GM18868 (cell line): ENCODE results near the gene BDH1.
"Not testable (repeated sequence)": the region's sequence is repeated elsewhere in the genome, so short reads cannot be mapped to it uniquely, and the experiment has no call there.

ENCODE experiments used
- ATAC-seq: cut with Tn5 transposase; IDR thresholded peaks from one replicate; pipeline ENCODE4 v1.9.1; 2021; ENCODE audit warnings: mild to moderate bottlenecking, moderate library complexity; ENCODE audit not compliant: unreplicated experiment

BDH1 gene

DNA sequence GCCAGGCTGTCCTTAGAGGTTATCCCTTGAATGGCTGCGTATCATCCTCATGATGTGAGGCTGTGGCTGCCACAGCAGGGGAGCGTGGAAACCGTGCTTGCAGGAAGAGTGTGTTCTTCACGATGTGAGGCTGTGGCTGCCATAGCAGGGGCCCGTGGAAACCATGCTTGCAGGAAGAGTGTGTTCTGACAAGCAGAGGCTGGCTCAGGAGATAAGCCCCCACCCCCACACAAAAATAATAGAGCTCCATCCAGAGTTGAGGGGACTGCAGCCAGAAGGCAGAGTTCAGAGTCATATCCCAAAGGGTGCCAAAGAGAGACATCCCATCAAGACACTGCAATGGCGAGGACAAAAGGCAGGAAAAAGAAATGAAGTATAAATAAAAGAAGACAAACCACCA is 22.6 kb upstream of the BDH1 start:
- ATAC-seq = no peak

DNA sequence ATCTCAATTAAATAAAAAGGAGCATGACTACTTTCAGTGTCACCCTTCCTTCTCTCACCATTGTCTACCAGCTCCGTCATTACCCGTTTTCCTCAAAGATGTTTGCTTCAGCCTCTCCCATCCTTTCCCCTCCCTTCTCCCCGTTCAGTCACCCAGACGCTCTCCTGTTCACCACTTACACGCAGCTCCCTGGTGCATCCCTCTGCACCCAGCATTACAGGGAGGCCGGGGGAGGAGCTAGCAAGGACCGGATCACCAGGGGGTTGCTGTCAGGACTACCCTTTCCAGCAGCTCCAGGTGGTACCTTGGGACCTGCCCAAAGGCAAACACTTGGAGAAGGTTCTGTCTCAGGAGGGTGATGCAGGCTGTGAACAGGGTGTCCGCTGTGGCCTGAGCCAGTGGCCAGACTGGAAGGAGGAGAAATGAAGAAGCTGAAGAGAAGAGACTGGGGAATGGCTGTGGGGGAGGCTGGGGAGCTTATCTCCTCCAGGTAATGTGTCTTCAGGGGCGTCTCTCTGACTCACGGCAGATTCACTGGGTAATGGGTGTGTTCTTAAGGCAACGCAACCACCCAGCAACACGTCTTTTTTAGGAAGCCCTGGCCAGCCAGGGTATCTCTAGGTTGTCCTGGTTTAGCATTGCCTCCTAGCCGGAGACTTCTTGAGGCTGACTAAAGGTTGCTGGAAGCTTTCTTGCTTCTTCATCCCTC is 21.8 kb upstream of the BDH1 start:
- ATAC-seq = no peak

DNA sequence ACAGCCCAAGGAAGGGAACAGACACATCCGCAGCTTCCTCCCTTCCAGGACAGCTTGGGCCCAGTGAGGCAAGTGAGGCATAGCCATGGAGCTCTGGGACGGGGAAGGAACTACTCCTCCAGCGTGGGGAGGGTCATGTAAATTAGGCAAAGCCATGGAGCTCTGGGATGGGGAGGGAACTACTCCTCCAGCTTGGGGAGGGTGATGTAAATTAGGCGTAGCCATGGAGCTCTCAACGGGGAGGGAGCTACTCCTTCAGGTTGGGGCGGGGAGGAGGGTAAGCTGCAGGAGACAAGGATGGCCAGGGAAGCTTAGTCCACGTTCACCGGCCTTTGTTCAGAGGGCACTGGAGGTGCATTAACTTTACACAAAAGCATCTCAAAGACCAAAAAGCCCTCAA is 21.1 kb upstream of the BDH1 start:
- no peak for ATAC-seq

DNA sequence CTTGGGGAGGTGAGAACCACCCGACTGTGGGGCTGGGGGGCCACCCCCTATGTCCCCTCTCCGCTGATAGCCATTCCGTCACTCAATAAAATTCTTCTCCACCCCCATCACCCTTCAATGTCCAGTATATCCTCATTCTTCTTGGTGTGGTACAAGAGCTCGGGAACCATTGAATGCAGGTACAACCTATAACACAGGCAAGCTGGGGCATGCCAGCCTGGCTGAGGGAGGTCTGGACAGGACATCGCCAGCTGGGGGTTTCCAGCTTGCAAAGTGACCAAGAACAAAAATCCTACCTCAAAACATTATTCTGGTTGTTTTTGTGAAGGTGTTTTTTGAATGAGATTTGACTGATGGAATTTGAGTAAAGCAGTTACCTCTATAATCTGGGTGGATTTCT is 19.6 kb upstream of the BDH1 start:
- ATAC-seq = no peak

DNA sequence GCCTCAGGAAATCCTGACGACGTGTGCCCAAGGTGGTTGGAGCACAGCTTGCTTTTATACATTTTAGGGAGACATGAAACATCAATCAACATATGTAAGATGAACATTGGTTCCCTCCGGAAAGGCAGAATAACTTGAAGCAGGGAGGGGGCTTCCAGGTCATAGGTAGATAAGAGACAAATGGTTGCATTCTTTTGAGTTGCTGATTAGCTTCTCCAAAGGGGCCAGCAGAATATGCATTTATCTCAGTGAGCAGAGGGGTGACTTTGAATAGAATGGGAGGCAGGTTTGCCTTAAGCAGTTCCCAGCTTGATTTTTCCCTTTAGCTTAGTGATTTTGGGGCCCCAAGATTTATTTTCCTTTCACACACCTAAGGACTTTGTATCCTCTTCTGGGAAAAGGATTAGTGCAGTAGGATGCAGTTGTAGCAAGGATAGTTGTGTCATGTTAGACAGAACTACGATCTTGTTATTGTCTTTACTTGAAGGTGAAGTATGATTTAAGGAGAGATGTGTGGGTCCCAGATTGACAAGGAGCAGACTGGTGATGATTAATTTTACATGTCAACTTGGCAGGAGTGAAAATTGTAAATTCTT is 18.7 kb upstream of the BDH1 start:
- not testable (repeated sequence) for ATAC-seq

DNA sequence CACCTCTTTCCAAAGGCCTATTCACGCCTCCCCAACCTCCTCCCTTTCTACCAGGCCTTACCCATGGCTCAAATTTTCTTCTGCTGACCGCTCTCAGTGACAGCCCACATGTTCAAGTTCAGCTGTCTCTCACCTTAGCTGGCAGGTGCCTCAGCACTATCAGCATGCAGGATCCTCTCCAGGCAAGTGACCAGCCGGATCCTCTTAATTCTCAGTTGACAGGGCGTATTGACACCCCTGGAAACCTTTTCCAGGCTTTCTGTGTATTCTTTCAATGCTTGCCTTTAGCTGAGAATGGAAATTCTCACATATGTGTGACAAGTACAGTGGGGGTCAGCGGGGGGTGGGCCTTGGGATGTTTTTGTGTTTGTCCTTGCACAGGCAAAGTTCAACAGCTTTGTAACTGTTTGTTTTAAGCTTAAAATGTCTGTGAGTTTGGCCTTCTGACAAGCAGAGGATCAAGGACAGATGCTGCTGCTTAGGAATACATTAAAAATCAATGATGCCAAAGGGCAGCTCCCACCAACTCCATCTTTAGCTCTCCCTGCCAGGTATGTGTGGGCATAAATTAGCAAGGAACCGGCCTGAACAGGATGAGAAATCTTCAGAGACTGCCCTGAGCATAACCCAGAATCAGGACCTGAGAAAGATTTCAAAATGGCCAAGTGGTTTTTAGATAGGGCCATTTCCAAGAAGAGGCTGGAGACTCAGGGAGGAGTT is 17.4 kb upstream of the BDH1 start:
- ATAC-seq = no peak

DNA sequence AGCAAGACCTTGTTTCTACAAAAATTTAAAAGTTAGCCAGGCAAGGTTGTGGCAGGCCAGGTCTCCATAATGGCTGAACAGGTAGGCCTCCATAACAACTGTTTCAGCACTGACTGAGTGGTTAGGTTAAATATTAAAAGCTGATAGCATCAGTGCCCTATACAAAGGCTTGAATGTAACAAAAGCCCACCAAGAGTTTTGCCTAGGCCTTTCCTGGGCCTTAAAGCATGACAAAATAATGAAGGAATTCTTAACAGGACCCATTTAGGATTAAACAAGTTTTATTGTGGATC is 16.1 kb upstream of the BDH1 start:
- ATAC-seq = not testable (repeated sequence)

DNA sequence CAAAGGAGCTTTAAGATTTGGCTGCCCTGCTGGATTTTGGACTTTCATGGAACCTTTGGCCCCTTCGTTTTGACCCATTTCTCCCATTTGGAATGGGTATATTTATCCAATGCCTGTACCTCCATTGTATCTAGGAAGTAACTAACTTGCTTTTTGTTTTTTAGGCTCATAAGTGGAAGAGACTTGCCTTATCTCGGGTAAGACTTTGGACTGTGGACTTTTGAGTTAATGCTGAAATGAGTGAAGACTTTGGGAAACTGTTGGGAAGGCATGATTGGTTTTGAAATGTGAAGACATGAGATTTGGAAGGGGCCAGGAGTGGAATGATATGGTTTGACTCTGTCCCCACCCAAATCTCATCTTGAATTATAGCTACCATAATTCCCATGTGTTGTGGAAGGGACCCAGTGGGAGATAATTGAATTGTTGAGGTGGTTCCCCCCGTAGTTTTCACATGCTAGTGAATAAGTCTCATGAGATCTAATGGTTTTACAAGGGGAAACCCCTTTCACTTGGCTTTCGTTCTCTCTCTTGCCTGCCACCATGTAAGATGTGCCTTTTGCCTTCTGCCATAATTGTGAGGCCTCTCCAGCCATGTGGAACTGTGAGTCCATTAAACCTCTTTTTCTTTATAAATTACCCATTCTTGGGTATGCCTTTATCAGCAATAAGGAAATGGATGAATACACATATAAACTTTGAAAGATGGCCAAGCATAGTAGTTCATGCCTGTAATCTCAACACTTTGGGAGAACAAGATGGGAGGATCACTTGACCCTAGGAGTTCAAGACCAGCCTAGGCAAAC is 15.5 kb upstream of the BDH1 start:
- ATAC-seq = not testable (repeated sequence)

DNA sequence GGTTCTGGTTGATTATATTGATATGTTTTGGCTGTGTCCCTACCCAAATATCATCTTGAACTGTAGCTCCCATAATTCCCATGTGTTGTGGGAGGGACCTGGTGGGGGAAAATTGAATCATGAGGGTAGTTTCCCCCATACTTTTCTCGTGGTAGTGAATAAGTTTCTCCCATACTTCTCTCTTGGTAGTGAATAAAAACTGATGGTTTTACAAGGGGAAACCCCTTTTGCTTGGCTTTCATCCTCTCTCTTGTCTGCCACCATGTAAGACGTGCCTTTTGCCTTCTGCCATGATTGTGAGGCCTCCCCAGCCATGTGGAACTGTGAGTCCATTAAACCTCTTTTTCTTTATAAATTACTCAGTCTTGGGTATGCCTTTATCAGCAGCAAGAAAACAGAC is 13.7 kb upstream of the BDH1 start:
- not testable (repeated sequence) for ATAC-seq

DNA sequence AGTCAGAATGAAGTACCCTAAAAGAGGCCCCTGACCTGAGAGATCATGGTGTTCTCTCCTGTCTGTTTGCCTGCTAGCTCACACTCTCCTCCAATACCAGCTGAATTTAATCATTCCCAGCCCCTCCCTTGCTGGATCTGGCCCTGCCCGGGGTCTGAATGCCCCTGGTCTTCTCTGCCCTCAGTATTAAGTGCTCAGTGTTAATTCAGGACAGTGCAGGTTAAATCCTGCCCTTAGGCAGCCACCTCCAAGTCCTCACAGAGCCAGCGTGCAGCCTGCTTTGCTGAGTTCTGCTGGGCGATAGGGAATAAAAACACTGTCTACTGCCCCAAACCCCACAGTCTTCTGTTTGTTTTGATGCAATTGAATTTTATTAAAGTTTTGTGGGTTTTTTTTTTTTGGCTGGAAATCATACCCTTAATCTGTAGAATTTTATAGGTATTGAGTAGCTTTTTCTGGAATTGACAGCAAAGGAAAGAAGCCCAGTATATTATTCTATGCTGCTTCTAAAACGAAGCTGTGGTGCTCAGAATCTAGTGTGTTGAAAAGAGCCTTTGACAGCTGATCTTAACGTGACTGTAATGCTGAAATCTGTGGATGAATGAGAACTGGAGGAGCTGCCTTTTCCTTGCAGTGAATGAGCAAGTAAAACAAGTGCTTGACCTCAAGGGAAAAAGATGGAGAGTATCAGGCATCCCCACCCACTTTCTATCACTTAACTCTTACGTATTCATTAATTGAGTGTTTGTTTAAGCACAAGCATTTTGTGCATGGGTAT is 12.3 kb upstream of the BDH1 start:
- no peak for ATAC-seq

DNA sequence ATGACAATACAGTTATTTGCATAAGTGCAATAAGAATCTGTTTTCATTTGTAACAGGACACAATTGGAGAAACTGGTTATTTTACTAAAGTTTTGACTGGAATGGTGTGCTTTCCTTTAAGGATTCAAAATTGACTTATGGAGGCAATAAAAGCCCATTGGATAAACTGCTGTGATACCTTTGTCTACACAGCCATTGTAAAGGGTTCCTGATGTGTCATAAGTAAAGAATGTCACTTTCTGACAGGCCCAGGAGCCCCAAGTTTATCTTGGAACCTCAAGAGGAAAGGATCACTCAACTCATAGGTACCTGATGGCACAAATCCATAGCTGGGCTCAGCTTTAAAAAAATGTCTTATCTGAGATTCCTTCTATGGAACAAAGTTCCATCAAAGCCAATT is 10.4 kb upstream of the BDH1 start:
- not testable (repeated sequence) for ATAC-seq

DNA sequence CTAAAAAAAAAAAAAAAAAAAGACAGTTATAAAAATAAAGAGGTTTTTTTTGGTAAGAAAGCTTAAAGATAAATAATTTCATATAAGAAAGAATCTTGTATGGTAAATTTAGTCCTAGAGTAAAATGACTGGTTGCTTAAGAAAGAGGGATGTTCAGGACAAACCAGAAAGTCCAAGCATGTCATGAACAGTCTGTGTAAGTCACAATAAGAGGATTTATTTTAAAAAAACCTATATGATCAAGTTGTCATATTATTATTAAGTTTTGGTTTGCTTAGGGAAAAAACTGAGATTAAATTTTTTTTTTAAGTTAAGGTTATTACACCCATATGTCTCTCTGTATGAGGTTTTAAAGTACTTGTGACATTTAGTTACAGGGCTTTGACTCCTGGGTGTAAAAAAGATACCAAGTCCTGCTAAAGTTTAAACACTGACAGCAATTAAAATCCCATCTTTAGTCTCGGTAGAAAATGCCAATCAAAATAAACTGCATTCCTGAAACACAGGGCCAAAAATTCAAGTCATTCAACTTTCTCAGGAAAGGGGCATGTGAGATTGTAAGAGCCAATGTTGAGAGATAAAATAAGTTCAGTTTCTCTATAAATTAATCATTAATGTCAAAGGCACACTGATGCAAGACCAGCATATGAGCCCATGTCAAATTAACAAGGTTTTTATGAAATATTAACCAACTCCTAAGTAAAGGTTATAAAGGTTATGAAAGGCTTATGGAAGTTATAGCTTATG is 8.5 kb upstream of the BDH1 start:
- ATAC-seq = no peak

DNA sequence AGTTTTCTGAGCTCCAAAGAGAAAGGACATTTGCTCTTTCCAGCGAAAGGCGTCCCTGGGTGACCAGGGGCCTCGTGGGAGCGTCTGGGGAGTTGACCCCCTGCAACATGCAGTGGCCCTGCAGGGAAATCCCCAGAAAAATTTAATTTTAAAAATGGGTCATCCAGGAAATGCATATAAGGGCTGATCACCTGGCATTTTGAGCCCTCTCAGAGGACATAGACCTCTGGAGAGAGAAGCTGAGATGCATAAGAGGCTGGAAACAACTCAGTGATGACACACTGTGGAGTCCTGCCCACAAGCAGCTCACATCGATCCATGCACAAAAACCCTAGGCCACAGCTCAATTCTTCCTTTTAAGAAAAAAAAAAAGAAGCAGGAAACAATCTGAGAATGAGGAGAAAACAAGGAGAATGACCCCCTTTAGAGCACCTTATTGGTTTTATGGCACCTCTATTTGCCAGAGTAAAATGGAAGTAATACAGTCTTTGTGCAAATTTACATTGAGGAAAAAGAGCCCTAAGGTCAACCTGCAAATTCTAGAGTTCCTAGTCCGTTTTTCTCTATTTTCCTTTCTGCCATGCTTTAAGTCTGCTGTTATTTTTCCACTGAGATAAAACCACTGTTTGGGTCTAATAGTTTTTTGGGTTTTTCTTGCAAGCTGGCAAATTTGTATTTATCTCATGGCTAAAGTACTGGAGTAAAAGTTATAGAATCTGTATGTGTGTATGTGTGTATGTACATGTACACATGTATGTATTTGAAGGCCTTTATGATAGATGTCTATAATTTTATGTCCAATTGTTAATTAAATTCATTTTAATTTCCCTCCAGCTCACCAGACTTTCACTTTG is 6.9 kb upstream of the BDH1 start:
- ATAC-seq = no peak

DNA sequence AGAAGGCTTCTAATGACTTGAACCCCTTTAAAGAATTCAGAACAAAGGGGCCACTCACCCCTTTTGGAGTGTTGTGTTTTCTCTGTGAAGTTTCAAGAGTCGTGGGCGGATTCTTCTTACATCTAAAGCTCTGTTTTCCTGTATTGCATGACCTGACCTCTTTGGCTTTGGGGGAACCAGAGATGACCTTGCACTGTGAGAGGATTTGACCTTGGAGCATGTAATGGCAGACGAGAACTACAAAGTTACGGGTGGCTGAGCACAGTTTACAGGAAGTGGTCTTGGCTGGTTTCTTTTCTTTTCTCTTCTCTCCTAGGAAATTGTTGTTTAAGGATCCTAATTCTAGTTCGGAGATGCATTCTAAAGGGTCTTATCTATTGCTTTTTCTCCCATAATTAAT is 6.2 kb upstream of the BDH1 start:
- ATAC-seq = no peak

DNA sequence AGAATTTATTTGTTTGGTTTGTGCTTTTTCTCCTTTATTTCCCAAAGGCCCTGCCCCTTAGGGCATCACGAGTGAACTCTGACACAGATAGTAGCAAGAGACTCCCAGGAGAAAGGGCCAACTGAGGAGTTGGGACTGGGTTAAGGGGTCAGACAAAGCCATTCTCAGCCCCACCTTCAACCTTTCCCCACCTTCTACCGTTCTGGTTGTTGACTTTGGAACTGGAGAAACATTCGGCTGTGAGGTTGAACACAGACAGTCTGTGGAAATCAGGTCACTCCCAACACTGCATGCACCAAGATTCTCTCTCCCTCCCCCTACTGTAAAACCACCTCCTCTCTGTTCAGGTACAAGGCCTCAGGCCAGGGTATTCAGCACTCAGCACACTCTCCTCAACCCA is 3.9 kb upstream of the BDH1 start:
- no peak for ATAC-seq

DNA sequence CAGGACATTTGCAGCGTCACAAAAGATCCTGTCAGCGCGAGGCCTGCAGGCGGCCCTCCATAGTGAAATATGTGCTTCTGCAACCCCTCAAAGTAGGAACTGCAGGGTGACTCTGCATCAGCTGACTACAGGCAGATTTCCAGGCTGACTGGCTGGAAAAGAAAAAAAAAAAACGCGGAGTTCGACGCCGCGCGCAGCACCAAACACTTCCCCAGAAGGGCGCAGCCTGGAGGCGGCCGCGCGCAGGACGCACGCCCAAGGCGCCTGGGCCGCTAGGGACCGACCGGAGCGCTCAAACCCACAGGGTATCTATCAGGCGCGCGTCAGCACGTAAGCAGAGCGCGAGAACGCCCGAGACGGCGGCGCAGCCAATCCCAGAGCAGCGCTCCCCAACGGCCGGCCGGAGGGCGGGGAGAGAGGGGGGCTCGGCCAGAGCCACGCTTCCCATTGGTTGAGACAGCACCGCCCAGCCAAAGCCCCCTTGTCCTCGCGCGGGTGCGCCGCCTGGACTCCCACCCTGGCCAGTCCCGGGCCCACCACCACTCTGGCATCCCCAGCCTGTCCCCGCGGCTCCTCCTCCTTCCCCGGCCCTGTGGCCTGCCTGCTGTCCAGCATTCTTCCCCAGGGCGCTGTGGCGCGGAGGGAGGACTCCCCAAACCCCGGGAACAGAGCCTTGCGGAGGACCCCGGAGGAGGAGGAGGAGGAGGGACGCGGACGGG is 1.0 kb downstream of the BDH1 start:
- peak; percentile 95 for ATAC-seq

DNA sequence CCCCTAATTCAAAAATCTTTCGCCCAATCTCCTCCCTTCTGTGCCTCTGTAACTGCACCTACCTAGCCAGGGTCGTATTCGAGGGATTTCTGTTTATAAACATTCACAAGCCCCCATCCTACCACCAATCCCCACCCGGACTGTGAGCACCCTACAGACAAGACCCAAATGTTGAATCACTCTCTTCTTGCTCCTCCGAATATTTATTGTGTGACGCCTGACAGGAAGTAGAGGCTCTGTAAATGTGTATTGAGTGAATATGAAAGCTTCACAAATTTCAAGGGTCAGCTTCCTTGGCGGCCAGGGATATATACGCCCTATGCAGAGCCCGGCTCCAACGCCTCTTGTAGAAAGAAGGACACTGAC is 1.6 kb downstream of the BDH1 start:
- ATAC-seq = no peak

DNA sequence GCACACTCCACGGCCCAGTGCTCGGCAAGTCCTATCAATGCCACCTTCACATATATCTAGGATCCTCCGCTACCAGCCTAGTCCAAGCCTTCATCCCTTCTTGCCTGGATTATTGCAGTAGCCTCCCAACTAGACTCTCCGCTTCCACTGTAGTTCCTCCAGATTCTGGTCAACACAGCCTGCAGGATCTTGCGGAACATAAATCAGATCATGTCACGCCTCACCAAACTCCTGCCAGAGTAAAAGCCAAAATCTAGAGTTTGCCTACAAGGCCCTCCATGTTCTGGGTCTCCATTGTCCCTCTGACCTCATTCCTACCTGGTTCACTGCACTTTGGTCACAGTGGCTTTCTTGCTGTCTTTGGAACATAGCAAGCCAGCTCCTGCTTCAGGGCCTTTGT is 3.6 kb downstream of the BDH1 start:
- no peak for ATAC-seq

DNA sequence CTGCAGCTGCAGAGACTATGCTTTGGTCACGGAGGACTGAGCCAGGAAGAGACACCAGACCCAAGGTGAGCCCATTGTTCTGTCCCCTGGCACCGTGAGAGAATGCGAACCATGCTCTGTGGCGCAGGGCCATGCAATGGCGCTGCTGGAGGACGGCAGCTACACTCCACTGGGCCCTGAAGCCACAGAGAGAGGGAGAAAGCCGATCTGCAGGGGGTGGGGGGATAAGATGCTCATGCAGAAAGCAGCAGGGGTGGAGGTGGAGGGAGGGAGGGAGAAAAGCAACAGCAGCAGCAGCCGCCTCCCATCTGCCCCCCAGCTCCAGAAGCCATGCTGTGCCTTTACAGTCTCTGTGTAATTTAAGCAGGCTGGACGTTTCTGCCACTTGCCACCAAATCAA is 5.3 kb downstream of the BDH1 start:
- no peak for ATAC-seq
